ENCODE data around the gene DNAH7. TPM values are rescaled to one million over a fixed set of nuclear protein-coding genes. Genes with fewer than 3 reads are reported as not detected.

The DNAH7 gene
- total RNA-seq, 1 experiment from 2014 or later = 0.09 TPM

DNA sequence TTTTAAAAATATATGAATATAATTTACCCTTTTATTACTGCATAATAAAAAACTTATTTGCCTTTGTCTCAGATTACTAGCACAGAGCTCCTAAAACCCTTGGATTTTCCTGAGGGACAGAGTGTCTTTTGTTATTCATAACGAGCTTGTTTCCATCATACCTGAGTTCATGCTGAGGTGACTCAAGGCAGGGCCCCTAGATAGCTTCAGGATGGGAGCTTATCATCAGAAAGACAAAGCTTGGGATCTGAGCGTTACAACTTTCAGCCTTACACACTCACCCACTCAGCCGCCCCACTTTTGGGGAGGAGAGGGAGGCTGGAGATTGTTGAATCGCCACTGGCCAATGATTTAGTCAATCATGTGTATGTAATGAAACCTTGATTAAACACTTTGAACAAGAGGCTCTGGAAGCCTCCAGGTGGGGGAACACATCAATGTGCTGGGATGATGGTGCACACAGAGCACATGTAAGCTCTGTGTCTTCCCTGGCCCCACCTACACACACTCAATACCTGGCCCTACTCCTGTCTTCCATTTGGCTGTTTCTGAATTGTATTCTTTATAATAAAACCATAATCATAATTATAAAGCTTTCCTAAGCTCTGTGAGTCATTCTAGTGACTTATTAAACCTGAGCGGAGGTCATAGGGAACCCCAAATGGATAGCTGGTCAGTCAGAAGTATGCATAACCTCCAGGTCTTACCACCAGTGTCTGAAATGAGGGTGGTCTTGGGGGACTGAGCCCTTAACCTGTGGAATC, 28.5 kb upstream of the DNAH7 start:
- H3K9ac ChIP-seq (ENCODE audit: extremely low read depth, insufficient read length, low read length) = no peak overlapping the region
- Mint-ChIP-seq H3K27me3 (ENCODE audit: low read depth) (peaks cover 2% of the 10 kb centered on the region; the same call in 1 of the 2 replicates), H3K36me3 (ENCODE audit: insufficient read depth in 1 of 3, low read depth in 3 of 3) (peaks cover 6 to 17% (median 11%) of the 10 kb centered on the region in 3 experiments; a peak in 6 of 7 replicates), H3K27ac (peak overlapping the region; percentile 85 to 96 (median 89); a peak in 6 of 7 replicates), H3K9me3 (peaks cover 17 to 20% of the 10 kb centered on the region in 2 experiments), H3K4me1 (peaks cover 50 to 54% of the 10 kb centered on the region in 2 experiments), H3K4me3 (no peak overlapping the region)
- H3K23me2 ChIP-seq (ENCODE audit: insufficient read length, low read depth, low read length, poor library complexity, severe bottlenecking) = peaks cover 3% of the 10 kb centered on the region
- no peak overlapping the region for H3K14ac ChIP-seq (ENCODE audit: insufficient read depth, low read length)
- no peak for TF ChIP-seq CTCF (conservative IDR thresholded peaks at IDR 0.05)
- H2AK5ac ChIP-seq (ENCODE audit: insufficient read length, low read length) = no peak overlapping the region
- no peaks in the 10 kb centered on the region for H3K27me3 ChIP-seq (ENCODE audit: insufficient read depth, low read length)
- H3T11ph ChIP-seq (ENCODE audit: low read length) = no peak overlapping the region
- peak; percentile 49 for DNase-seq
- H2BK20ac ChIP-seq (ENCODE audit: low read depth, low read length, poor library complexity, severe bottlenecking) = no peak overlapping the region
- no peaks in the 10 kb centered on the region for H3K9me3 ChIP-seq (ENCODE audit: control insufficient read depth, low read depth, low read length)
- H3K79me1 ChIP-seq (ENCODE audit: insufficient read depth, low read depth, low read length, poor library complexity, severe bottlenecking) = no peaks in the 10 kb centered on the region
- H3K4ac ChIP-seq (ENCODE audit: low read depth, low read length) = no peak overlapping the region
- H2BK15ac ChIP-seq (ENCODE audit: low read depth, low read length) = no peak overlapping the region
- no peak overlapping the region for H3K56ac ChIP-seq (ENCODE audit: insufficient read length, low read depth, low read length)
- H4K5ac ChIP-seq (ENCODE audit: insufficient read length, low read depth, low read length) = no peak overlapping the region
- no peak overlapping the region for H3K23ac ChIP-seq (ENCODE audit: insufficient read length, low read depth, low read length)
- peak overlapping the region; percentile 34 for H3K4me2 ChIP-seq (ENCODE audit: insufficient read depth, insufficient read length, low read length)
- H3K79me2 ChIP-seq (ENCODE audit: insufficient read depth, low read length) = no peaks in the 10 kb centered on the region
- H3K4me1 ChIP-seq (ENCODE audit: insufficient read depth, low read length) = peaks cover 2% of the 10 kb centered on the region; the same call in 1 of the 2 replicates
- no peak overlapping the region for H2BK12ac ChIP-seq (ENCODE audit: insufficient read length, low read depth, low read length)
- peak overlapping the region; percentile 73 for H2AFZ ChIP-seq (ENCODE audit: low read length)
- no peak overlapping the region for H4K8ac ChIP-seq (replicated peaks; ENCODE audit: insufficient read length, low read depth, low read length)
- H2BK5ac ChIP-seq (ENCODE audit: insufficient read length, low read length) = no peak overlapping the region
- no peak overlapping the region for H2BK120ac ChIP-seq (ENCODE audit: low read depth, low read length, poor library complexity, severe bottlenecking)
- no peak overlapping the region for H4K91ac ChIP-seq (ENCODE audit: insufficient read length, low read depth, low read length)
- WGBS (ENCODE audit: extremely low coverage, insufficient read length, low lambda C conversion rate) = no CpG with 5 or more reads among the region's 5 CpGs
- H3K27ac ChIP-seq (ENCODE audit: insufficient read length, low read depth, low read length) = no peak overlapping the region
- no peak overlapping the region for H3K18ac ChIP-seq (ENCODE audit: insufficient read length, low read depth, low read length)
- no peaks in the 10 kb centered on the region for H4K20me1 ChIP-seq (ENCODE audit: control insufficient read depth, insufficient read depth, insufficient read length)

Data from H9 (cell line).